Mammary epithelial cell (primary cell): ENCODE results near the gene MYPN.

Experiments
- EZH2 ChIP-seq: IDR thresholded peaks from 2 replicates; pipeline ENCODE4 v1.6.1; 2012; ENCODE audit warnings: low read length, inconsistent platforms, borderline replicate concordance
- TF ChIP-seq, protein P1 (sequence below), 2 donors: IDR thresholded peaks in 1 of 2; conservative IDR thresholded peaks in 1 of 2; 2 replicates each; pipeline ENCODE4 v1.5.1; 2011 to 2012; ENCODE audit warnings: inconsistent platforms in 2 of 2, low read length in 2 of 2, mild to moderate bottlenecking in 2 of 2, control low read depth in 1 of 2, low read depth in 1 of 2; ENCODE audit not compliant: insufficient read depth in 1 of 2; ENCODE audit errors: extremely low read depth in 1 of 2

DNA sequence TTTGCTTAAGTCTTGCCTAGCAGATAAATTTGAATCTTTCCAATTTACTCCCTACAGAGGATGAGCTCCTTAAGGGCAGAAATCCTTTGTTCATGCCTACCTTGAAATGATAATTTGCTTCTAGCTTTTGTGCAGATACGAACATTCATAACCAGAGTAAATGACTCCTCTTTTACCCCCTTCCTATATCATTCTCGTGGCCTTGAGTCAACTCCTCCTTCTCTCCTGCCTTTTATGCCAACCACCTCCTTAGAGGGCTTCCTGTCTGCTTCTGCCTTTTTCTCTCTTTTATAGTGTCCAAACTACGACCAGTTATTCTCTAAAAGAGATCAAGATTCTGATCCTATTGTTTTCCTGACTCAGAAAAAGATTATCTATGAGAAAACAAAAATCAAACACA, 36.4 kb downstream of the MYPN start:
- TF ChIP-seq, protein P1, sequence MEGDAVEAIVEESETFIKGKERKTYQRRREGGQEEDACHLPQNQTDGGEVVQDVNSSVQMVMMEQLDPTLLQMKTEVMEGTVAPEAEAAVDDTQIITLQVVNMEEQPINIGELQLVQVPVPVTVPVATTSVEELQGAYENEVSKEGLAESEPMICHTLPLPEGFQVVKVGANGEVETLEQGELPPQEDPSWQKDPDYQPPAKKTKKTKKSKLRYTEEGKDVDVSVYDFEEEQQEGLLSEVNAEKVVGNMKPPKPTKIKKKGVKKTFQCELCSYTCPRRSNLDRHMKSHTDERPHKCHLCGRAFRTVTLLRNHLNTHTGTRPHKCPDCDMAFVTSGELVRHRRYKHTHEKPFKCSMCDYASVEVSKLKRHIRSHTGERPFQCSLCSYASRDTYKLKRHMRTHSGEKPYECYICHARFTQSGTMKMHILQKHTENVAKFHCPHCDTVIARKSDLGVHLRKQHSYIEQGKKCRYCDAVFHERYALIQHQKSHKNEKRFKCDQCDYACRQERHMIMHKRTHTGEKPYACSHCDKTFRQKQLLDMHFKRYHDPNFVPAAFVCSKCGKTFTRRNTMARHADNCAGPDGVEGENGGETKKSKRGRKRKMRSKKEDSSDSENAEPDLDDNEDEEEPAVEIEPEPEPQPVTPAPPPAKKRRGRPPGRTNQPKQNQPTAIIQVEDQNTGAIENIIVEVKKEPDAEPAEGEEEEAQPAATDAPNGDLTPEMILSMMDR (conservative IDR thresholded peaks at IDR 0.05 in 1 of 2, IDR thresholded peaks at IDR 0.05 in 1 of 2; ENCODE audit: extremely low read depth in 1 of 2, insufficient read depth in 1 of 2, low read depth in 1 of 2, low read length in 2 of 2) = no peak
- no peak for TF ChIP-seq EZH2
